ENCODE data around the gene IRGC. TPM values are rescaled to one million over a fixed set of nuclear protein-coding genes. Genes with fewer than 3 reads are reported as not detected.

Gene IRGC
- total RNA-seq, 1 donor from 2014 or later = not detected

- intact Hi-C loops (cut with micrococcal nuclease) = no loop called here
These were observed 25.0 kb upstream of the IRGC start for GRCh38 chr19:43690890-43691289.

GRCh38 chr19:43691755-43692154, 24.1 kb upstream of the IRGC start:
- intact Hi-C loops (cut with micrococcal nuclease) = no loop called here

DNA sequence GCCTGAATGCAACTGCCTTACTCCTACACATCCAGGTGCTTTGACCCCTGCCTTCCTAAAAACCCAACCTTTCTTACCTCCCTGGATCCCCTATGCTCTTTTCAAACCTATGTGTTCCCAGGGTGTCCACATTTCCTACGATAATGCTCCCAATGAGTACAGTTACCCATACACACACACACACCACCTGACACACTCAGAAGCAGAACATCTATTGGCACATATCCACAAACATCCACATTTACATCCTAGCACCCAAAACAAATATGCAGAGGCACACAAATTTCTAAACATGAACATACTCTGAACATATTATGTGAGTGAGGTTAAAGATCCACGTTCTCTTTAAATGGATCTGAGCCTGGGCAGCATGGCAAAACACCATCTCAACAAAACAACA, 23.5 kb upstream of the IRGC start:
- intact Hi-C loops (cut with micrococcal nuclease) = no loop called here

GRCh38 chr19:43692877-43693276, 23.0 kb upstream of the IRGC start:
- intact Hi-C loops (cut with micrococcal nuclease) = no loop called here

- intact Hi-C loops (cut with micrococcal nuclease) = no loop called here
These were observed 21.3 kb upstream of the IRGC start for GRCh38 chr19:43694553-43694952.

GRCh38 chr19:43695985-43696704, 19.7 kb upstream of the IRGC start:
- intact Hi-C loops (cut with micrococcal nuclease) = no loop called here

DNA sequence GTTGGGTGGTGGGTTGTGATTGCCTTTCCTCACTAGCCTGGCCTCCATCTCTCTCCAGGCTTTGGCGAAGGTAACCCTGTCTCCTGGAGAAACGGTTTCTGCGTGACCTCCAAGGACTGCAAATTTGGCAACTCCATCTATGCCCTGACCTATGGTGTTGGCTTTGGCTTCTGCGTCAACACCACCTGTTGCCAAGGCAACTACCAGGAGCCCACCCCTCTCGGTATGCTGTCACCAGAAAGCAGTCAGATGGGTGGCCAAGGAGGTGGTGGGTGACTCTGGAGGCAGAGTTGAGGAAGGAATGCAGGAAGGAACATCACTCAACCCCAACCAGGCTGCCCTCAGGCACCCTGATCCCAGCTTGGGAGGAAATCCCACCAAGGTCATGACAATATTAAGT, 18.6 kb upstream of the IRGC start:
- intact Hi-C loops (cut with micrococcal nuclease) = no loop called here

GRCh38 chr19:43699506-43700394, 16.1 kb upstream of the IRGC start:
- intact Hi-C loops (cut with micrococcal nuclease) = no loop called here

- intact Hi-C loops (cut with micrococcal nuclease) = no loop called here
These were observed 15.4 kb upstream of the IRGC start for GRCh38 chr19:43700395-43701000.

DNA sequence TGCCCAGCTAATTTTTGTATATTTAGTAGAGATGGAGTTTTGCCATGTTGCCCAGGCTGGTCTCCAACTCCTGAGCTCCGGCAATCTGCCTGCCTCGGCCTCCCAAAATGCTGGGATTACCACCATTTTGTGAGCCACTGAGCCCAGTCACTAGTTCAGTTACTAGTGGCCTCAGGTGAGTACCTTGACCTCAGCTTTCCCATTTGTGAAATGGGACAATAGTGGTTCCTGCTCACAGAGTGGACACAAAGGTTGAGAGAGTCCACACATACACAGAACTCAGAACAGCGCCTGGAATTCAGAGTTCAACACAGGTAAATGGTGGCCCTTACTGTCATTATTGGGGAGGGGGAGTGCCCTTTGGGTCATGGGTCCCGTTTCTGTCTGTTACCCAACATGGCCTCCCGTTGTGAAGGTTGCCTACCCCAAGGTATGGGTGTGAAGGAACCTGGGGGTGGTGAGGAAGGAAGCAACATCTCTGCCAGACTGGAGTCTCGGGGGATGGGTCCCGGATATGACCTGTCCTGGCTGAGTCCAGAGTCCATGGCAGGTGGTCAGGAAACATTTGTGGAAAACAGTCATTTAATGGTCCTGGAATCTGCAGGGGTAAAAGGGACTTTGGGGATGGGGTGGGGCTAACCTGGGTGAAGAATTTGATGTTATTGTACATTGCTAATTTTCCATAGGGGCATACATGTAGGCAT, 11.7 kb upstream of the IRGC start:
- intact Hi-C loops (cut with micrococcal nuclease) = no loop called here

DNA sequence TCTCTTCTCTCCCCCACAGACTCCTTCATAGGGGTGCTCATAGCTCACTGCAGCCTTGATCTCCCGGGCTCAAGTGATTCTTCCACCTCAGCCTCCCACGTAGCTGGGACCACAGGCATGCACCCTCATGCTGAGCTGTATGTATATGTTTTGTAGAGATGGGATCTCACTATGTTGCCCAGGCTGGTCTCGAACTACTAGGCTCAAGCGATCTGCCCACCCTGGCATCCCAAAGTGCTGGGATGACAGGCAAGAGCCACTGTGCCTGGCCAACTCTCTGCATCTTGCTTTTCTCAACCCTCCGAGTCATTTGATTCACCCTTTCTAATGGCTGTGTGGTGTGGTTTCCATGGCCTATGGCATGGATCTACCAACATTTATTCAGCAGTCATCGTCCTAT, 10.1 kb upstream of the IRGC start:
- intact Hi-C loops (cut with micrococcal nuclease) = no loop called here

DNA sequence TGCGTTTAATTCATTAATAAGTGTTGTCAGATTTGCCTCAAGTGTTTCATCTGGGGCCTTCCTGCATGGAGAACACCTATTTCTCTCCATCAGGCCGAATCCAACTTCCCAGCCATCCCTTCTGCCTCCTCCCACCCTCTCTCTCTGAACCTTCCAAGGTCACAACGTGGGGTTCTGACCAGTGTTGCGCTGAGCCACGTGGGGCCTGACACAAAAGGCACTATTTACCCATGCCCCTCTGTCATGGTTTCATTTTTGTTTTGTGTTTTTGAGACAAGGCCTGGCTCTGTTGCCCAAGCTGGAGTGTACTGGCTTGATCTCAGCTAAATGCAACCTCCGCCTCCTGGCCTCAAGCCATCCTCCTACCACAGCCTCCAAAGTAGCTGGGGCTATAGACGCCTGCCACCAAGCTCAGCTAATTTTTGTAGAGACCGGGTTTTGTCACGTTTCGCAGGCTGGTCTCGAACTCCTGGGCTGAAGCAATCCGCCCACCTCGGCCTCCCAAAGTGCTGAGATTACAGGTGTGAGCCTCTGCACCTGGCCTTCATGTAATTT, 8.6 kb upstream of the IRGC start:
- intact Hi-C loops (cut with micrococcal nuclease) = no loop called here

- intact Hi-C loops (cut with micrococcal nuclease) = no loop called here
These were observed 7.2 kb upstream of the IRGC start for GRCh38 chr19:43708716-43709115.

DNA sequence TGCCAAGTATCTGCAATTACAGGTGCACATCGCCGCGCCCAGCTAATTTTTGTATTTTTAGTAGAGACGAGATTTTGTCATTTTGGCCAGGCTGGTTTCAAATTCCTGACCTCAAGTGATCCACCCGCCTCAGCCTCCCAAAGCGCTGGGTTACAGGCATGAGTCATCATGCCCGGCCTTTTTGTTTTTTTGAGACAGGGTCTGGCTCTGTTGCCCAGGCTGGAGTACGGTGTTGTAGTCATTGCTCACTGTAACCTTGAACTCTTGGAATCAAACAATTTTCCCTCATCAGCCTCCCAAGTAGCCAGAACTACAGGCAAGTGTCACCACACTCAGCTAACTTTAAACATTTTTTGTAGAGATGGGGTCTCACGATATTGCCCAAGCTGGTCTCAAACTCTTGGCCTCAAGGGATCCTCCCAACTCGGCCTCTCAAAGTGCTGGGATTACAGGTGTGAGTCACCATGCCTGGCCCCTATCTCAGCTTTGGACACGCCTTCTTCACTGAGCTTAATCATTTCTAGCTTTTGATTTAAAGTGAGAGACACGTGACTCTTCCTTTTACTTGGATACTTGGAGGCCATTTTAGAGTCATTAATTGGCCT, 4.0 kb upstream of the IRGC start:
- intact Hi-C loops (cut with micrococcal nuclease) = no loop called here

GRCh38 chr19:43713208-43713607, 2.7 kb upstream of the IRGC start:
- intact Hi-C loops (cut with micrococcal nuclease) = no loop called here

- intact Hi-C loops (cut with micrococcal nuclease) = no loop called here
These were observed 2.9 kb downstream of the IRGC start for GRCh38 chr19:43718627-43719377.

GRCh38 chr19:43719378-43719868, 3.5 kb downstream of the IRGC start:
- intact Hi-C loops (cut with micrococcal nuclease) = no loop called here

DNA sequence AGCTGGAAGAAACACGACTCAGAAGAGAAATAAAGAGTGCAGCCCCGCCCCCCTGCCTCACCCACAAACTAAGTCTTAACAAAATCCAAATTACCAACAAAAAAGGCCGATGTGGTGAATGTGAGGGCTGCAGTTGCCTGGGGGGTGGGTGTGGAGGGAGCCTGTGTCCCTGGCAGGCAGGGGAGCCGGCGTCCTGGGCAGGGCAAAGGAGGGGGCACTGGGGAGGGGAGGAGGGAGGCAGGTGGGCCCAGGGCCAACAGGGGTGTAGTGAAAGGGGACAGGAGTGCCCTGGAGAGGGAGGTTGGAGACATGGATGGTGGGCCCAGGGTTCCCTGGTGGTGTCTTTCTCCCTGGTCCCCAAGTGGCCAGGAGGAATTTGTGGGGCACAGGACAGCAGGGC, 4.0 kb downstream of the IRGC start:
- intact Hi-C loops (cut with micrococcal nuclease) = no loop called here

- intact Hi-C loops (cut with micrococcal nuclease) = no loop called here
These were observed 5.1 kb downstream of the IRGC start for GRCh38 chr19:43720936-43721335.

- intact Hi-C loops (cut with micrococcal nuclease) = no loop called here
These were observed 5.7 kb downstream of the IRGC start for GRCh38 chr19:43721469-43722048.
